HG02885 (cell line): ENCODE results near the gene SMC3.
"Not testable (repeated sequence)": the region's sequence is repeated elsewhere in the genome, so short reads cannot be mapped to it uniquely, and the experiment has no call there.

Experiments
- ATAC-seq: cut with Tn5 transposase; IDR thresholded peaks from one replicate; pipeline ENCODE4 v1.9.1; 2021; ENCODE audit warnings: mild to moderate bottlenecking; ENCODE audit not compliant: unreplicated experiment, poor library complexity

Gene SMC3

DNA sequence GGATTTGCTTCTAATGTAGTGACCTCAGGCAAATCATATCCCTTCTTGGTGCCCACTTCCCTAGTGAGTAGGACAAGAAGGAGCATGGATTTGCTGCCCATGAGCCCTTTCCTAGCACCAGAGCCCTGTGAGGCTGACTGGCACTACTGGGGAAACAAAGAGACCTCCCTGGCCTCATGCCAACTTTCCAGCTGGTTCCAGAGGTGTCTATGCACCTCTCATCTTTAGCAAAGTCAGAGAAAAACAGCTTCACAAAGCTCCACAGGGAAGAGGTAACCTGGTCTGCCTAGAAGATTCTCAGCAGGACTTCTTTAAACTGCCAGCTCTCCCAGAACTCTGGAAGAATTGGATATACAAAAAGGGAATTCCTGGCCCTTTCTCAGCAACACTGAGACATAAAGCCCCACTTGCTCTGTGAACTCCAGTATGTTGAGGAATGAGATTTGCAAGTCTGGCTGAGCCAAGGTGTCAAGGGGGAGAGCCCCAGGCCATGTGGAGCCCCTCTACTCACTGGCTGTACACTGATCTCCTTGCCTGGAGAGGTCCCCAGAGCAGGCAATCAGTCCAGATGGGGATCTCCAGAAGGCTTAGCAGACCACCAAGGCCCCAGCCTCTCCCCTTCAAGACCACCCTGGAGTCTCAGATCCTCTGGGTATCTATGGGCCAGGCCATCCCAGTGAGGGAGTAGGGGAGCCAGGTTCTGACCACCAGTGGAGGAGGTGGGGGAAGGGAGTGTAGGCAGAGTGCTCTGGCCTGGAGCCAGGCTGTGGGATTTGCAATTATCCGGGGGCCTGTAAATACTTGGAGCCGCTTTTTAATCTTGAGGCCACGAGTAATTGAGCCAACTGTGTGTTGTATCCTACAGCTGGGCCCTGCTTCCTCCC, 52.3 kb downstream of the SMC3 start:
- ATAC-seq, result no peak

DNA sequence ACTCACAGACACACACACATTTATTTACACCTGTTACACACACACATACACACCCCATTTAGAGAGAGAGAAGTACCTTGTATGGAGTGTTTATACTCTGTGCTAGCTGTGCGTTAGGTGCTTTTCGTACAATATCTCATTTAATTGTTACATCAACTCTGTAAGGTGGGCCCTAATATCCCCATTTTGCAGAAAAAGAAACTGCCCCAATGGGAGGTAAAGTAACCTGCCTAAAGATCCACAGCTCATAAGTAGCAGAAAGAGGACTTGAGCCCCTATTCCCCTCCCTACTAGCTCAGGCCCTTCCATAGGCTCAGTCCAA, 52.9 kb downstream of the SMC3 start:
- no peak for ATAC-seq

DNA sequence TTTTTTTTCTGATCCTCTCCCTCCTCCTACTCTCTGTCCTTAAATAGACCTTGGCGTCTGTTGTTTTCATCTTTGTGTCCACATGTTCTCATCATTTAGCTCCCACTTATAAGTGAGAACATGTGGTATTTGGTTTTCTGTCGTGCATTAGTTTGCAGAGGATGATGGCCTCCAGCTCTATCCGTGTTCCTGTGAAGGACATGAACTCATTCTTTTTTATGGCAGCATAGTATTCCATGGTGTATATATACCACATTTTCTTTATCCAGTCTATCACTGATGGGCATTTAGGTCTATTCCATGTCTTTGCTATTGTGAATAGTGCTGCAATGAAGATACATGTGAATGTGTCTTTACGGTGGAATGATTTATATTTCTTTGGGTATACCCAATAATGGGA, 55.8 kb downstream of the SMC3 start:
- ATAC-seq, result not testable (repeated sequence)

DNA sequence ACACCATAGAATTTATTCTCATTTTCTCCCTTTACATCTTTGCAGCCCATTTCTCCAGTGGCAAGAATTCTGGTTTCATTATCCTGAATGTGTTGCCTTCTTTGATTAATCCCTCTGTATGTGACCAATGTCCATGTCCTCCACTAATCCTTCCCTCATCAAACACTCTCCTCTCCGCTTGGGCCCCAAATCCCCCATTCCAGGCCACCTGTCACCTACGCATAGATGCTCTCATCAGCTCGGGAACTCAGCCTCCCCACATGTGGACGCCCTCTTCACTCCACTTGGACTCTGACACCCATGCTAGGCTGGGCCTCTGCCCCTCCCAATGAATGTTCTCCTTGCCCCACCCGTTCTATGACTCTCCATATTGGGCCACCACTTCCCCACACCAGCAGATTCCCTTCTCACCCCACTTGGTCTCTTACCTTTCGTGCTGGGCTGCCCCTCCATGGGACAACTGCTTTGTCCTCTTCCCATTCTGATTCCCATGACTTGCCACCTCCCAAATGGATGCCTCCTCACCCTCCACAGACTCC, 57.9 kb downstream of the SMC3 start:
- ATAC-seq, result no peak

DNA sequence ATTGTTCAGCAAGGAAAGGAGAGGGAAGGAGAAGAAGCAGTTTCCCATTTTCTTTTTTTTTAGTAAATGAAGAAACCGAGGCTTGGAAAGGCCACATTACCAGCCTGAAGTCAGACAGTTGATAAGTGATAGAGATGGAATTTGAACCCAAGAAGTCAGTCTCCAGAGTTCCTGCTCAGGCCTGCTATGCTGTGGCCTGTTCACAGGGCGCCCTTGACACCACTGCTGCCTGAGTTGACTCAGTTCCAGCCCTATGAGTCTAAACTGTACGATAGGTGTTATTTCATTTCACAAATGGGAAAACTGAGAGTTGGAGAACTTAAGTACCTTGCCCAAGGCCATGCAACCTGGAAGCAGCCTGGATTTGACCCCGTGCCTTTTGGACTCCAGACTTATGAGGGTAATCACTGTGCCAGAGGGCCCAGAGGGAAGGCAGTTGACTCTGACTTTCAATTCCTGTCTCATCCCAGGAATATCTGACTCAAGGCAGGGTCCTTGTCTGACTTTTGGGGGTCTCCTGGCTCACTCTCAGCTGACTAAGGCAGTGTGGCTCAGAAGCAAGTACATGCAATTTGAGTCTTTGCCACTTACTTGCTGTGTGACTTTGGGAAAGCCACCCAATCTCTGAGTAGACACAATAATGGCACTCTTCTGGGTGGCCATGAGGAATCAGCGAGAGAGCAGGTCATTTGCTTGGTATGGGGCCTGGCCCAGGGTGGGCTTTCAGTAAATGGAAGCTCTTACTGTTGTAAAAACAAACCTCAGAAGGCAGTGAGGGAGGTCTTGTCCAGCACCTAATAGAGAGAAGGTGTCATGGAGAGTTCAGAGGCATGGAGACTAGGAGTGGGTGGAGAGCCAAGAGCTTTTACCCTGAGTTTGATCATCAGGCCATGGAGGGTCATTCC, 58.7 kb downstream of the SMC3 start:
- ATAC-seq, result no peak

DNA sequence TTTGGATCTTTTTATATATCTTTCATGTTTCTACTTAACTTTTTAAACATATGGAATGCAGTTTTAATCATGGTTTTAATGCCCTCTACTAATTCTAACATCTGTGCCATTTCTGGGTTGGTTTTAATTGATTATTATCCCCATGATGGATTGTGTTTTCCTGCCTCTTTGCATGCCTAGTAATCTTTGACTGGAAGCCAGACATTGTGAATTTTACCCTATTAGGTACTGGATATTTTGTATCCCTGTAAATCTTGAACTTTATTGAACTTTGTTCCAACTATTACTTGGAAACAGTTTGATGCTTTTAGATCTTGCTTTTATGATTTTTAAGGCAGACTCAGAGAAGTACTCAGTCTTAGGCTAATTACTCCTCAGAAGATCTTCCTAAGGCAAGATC, 60.7 kb downstream of the SMC3 start:
- ATAC-seq, result no peak

DNA sequence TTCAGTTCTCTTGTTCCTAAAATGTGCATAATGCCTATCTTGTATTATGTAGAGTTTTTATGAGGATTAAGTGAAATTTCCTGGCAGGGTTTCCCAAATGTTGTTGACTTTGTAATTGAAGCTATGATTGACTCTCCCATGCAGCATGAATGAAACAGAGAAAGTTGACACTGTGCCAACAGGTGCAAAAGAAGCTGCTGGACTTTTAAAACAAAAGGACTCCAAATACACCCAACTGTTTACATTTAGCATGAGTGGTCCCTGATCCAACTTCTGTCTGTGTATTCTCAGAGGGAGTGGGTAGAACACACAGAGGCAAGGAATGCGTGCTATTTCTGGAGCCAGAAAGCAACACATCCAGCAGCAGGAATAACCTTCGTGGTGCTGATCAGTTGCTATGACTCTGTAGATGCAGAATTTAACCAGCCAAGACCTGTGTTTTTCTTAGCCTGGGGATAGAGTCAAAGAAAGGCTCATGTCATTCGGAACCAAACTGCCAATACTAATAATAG, 62.2 kb downstream of the SMC3 start:
- ATAC-seq, result no peak

DNA sequence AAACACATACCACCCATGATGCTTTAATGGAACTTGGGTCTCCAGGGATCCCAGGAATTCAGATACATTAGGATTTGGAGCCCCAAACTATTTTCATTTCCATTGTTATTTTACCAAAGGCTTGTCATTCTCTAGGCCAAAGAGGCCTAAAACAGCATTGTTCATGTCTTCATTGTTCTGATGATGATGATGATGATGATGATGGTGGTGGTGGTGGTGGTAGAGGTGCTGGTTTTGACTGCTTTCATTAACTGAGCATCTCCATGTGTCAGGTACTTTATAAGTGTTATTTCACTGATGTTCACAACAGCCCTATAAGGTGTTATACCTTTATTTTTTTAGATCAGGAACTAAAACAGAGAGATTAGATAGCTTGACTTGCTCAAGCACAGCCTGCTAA, 64.4 kb downstream of the SMC3 start:
- ATAC-seq, result no peak

DNA sequence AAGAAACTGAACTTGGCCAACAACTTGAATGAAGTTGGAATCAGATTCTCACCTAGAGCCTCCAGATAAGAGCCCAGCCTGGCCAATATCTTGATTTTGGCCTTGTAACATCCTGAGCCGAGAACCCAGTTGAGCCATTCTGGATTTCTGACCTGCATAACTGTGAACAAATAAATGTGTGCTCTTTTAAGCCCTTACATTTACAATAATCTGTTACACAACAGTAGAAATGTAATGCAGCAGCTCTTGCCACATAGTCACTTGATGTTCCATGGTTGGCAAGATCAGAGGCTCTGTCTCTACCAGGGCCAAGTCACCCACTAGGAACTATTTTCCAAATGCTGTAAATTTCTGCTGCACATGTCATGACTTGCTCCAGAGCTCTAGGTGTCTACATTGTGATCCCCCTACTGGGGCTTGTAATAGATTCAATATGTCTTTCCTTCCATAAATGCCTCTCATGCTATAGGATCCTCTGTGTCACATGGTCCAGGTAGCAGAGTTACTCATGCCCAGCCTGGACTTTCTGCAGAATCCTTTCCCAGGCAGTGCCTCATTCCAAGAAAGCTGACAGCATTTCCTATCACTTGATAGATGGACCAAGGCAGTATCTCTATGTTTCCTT, 65.2 kb downstream of the SMC3 start:
- no peak for ATAC-seq

DNA sequence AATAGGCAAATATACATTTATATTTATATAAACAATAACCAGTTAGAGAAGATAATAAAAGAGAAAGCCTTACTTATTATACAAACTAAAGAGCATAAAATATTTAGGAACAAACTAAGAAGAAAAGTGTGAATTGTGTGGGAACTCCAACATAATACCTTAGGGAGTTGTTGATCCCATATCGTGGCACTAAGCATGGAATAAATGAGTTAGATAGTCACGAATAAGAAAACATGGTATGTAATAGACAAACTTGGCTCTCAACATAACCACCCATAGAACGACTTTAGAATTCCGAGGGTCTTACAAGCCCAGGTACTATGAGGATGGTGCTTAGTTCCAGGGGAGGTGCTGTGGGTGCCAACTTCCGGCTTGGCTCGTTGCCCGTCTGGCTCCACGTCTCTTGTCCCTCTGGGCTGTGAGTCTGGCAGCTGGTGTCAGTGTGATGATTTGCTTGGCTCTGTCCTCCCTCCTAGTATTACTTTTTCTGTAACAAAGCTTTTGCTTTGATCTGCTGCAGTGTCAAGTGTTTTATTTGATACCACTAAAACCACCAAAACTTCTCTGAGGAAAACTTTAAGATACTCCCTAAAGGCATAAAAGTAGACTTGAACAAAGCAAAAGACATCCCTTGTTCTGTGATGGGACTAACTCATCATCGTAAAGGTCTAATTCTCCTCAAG, 67.2 kb downstream of the SMC3 start:
- ATAC-seq, result no peak

DNA sequence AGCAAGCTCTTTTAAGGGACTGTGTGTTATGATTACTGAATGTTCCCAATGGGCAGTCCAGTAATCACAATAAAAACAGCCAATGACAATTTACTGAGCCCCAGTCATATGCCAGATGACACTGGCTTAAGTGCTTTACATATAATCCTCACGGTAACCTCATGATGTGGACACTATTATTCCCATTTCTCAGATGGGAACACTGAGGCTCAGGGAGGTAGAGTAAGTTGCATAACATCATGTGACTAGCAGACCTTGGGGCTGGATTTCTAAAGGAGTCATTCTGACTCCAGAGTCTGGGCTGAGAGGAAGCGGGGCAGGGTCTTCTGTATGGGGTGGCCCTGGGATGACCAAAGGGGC, 69.1 kb downstream of the SMC3 start:
- no peak for ATAC-seq

DNA sequence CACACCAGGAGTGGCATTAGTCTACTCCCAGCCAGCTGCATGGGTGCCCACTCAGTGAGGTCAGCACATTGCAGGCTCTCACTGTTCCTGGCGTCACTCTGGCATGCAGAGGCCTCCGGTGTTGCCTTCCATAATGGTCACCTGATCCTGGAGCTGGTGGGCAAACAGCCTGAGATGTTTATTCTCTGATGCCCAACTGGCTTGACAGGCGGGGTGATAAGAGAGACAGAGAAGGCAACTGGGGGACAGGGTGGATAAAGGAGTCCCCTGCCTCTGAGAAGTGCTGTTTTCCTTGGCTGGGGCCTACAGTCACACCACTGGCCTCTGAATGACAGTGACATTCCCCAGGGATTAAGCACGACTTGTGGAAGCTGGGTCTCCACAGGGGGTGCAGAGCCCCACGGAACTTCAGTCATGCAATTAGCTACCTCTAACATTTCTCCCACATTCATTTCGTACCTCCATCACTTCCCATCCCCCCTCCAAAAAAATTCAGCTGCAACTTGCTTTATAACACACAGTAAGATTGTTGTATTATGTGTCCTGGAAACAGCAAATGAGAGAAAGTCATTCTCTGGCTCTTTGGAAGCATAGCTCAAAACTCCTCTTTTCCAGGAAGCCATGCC, 69.5 kb downstream of the SMC3 start:
- no peak for ATAC-seq

DNA sequence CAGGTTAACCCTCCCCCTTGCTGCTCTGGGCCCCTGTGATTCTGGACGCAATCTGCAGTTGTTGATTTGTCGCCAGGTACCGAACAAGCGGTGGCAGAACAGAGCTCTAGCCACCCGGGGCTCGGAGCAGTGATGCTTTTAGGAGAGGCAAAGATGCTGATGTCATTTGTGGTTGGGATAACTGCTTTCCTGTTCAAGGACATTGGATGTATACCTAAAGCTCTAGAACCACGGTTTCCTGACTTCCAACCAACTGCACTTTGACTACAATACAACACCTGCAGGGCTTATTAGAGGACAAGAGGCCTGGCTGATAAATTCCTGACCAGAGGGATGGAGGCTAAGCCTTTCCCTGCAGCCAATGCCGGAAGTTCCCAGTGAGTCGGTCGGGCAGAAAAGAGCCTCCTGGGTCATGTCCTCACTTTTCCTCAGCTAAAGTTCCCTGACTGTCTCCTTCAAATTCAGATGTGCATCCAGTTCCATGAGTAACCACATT, 70.1 kb downstream of the SMC3 start:
- ATAC-seq, result no peak

DNA sequence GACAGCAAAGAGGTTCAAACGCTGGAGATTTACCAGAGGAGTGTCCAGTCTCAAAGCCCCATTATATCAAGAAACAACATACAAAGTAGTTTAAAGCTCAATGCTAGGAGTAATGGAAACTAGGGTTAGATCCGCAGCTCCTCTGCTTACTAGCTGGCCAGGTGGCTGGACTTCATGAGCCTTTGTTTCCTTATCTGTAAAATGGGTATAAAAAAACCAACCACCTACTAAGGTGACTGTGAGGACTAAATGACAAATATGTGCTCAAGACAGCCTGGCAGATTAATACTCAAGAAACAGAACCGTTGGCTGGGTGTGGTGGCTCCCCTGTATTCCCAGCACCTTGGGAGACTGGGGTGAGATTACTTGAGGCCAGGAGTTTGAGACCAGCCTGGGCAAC, 70.8 kb downstream of the SMC3 start:
- no peak for ATAC-seq

DNA sequence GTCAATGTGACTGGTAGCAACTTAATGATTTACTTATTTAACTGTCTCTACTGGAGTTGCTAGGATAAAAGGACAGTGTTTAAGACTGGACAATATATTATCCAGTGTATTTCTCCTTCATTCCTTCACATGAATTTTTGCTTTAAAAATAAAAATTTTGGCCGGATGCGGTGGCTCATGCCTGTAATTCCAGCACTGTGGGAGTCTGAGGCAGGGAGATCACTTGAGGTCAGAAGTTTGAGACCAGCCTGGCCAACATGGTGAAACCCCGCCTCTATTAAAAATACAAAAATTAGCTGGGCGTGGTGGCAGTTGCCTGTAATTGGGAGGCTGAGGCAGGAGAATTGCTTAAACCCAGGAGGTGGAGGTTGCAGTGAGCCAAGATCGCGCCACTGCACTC, 71.6 kb downstream of the SMC3 start:
- ATAC-seq, result not testable (repeated sequence)

DNA sequence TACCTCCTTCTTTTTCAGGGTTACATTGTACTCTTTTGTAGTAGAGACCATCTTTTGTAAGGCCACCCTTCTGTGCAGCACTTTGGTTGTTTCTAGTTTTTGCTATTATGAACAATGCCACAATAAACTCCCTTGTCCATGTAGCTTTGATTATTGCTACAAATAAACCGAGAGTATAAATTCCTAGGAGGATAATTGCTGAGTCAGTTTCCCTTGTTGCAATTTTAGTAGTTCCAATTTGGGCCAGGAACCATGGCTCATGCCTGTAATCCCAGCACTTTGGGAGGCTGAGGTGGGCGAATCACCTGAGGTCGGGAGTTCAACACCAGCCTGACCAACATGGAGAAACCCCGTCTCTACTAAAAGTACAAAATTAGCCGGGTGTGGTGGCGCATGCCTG, 72.4 kb downstream of the SMC3 start:
- not testable (repeated sequence) for ATAC-seq

DNA sequence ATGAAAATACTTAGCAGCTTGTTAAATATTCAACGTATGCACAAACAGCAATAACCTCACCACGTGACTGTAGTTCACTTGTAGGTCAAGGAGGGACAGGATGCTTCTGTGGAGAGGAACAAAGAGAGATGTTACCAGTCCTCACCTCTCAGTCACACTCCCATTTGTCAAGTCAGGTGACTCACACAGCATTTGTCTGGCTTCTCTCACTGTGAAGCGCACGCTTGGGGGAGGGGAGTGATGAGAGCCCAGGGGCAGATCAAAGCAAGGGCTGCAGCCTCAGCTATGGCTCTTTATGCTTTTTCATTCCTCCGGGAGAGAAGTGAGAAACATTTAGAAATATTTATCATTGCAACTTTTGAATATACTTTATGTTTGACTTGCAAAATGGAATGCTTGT, 73.8 kb downstream of the SMC3 start:
- ATAC-seq, result no peak

DNA sequence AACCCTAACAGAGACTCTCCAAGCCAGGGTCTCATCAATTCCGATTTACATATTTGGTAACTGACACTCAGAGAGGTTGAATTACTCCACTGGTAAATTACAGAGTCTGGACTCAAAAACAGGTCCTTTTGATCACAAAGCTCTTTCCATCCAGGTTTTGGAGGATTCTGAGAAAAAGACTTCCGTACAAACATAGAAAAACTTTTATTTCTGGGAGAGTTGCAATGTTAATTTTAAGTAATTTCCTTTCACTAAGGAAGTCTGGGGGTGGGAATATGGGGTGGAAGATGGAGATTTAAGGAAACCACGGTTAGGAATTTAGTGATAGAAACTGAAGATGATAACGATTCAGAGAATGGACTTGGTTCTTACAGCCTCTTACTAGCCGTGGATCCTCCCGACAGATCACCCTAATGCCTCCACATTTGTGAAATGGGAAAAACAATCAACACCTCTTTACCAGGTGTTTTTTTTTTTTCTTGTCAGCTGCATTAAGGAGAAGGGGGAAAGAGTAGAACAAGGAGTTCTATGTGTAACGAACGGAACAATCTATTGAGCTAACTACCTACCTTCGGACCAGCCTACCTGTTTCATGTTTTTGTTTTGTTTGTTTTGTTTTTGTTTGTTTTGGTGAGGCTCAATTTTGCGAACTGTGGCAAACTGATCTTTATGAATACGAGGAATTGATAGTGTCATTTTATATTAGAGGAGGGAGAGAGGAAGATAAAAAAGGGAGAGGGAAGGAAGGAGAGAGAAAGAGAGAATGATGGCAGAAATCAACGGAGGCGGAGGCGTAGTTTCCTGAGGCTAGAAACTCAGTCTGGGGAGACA, 74.9 kb downstream of the SMC3 start:
- no peak for ATAC-seq
